Trophoblast cell (in vitro differentiated cells and primary cell): ENCODE measurements around the gene UGT1A6.
A peak's percentile ranks its signal among the peaks of the same experiment; 100 is the strongest.

Experiments used
- DNase-seq, 2 donors: peaks; one replicate each; pipeline ENCODE4 v3.0.0-alpha.2; 2016
- H2AFZ ChIP-seq: 2 replicates; pipeline ENCODE4 v1.6.1; 2013; ENCODE audit warnings: low read length, moderate library complexity, mild to moderate bottlenecking; ENCODE audit not compliant: insufficient read depth, poor library complexity
- H2AK5ac ChIP-seq: 2 replicates; pipeline ENCODE4 v1.6.1; 2013; ENCODE audit warnings: mild to moderate bottlenecking, low read length
- H2BK120ac ChIP-seq: 2 replicates; pipeline ENCODE4 v1.6.1; 2013; ENCODE audit warnings: low read length, mild to moderate bottlenecking, moderate library complexity; ENCODE audit not compliant: insufficient read depth, poor library complexity
- H2BK12ac ChIP-seq: 2 replicates; pipeline ENCODE4 v1.6.1; 2013; ENCODE audit warnings: mild to moderate bottlenecking, low read length, moderate library complexity
- H2BK5ac ChIP-seq: 2 replicates; pipeline ENCODE4 v1.6.1; 2013; ENCODE audit warnings: low read length, low read depth, moderate library complexity, mild to moderate bottlenecking; ENCODE audit not compliant: poor library complexity
- H3K14ac ChIP-seq: 2 replicates; pipeline ENCODE4 v1.6.1; 2013; ENCODE audit warnings: mild to moderate bottlenecking, low read length
- H3K18ac ChIP-seq: 2 replicates; pipeline ENCODE4 v1.6.1; 2013; ENCODE audit warnings: mild to moderate bottlenecking, low read length
- H3K23ac ChIP-seq: 2 replicates; pipeline ENCODE4 v1.6.1; 2013; ENCODE audit warnings: low read length
- H3K27ac ChIP-seq: 2 replicates; pipeline ENCODE4 v1.5.1; 2013; ENCODE audit warnings: low read depth, mild to moderate bottlenecking, inconsistent platforms, low read length, moderate library complexity
- H3K27me3 ChIP-seq: 2 replicates; pipeline ENCODE4 v1.6.1; 2013; ENCODE audit warnings: inconsistent platforms, mild to moderate bottlenecking, low read length, moderate library complexity; ENCODE audit not compliant: insufficient read depth
- H3K36me3 ChIP-seq, 2 experiments: 1 replicate in 1 of 2; 2 replicates in 1 of 2; pipeline ENCODE4 v1.6.1; 2013; ENCODE audit warnings: low read length in 2 of 2, mild to moderate bottlenecking in 2 of 2, moderate library complexity in 1 of 2; ENCODE audit not compliant: insufficient read depth in 2 of 2, control insufficient read depth in 1 of 2
- H3K4ac ChIP-seq: 2 replicates; pipeline ENCODE4 v1.6.1; 2013; ENCODE audit warnings: low read depth, mild to moderate bottlenecking, low read length, moderate library complexity
- H3K4me1 ChIP-seq, 2 experiments: 1 replicate in 1 of 2; 2 replicates in 1 of 2; pipeline ENCODE4 v1.6.1; 2013; ENCODE audit warnings: low read length in 2 of 2, mild to moderate bottlenecking in 2 of 2, moderate library complexity in 1 of 2; ENCODE audit not compliant: insufficient read depth in 2 of 2, control insufficient read depth in 1 of 2
- H3K4me2 ChIP-seq: 2 replicates; pipeline ENCODE4 v1.6.1; 2013; ENCODE audit warnings: inconsistent platforms, mild to moderate bottlenecking, low read length, moderate library complexity
- H3K4me3 ChIP-seq: 2 replicates; pipeline ENCODE4 v1.5.1; 2013; ENCODE audit warnings: mild to moderate bottlenecking, low read depth, low read length, inconsistent platforms
- H3K79me1 ChIP-seq: one replicate; pipeline ENCODE4 v1.6.1; 2013; ENCODE audit warnings: low read length
- H3K79me2 ChIP-seq: 2 replicates; pipeline ENCODE4 v1.6.1; 2013; ENCODE audit warnings: low read length, mild to moderate bottlenecking; ENCODE audit not compliant: control insufficient read depth, insufficient read depth, poor library complexity
- H3K9ac ChIP-seq: 2 replicates; pipeline ENCODE4 v1.6.1; 2013; ENCODE audit warnings: mild to moderate bottlenecking, low read length
- H3K9me3 ChIP-seq: 2 replicates; pipeline ENCODE4 v1.6.1; 2013; ENCODE audit warnings: low read depth, mild to moderate bottlenecking, control low read depth, inconsistent platforms, low read length; ENCODE audit not compliant: insufficient read depth
- H4K12ac ChIP-seq: 2 replicates; pipeline ENCODE4 v1.6.1; 2013; ENCODE audit warnings: low read depth, mild to moderate bottlenecking, low read length, moderate library complexity
- H4K8ac ChIP-seq: 2 replicates; pipeline ENCODE4 v1.6.1; 2013; ENCODE audit warnings: low read depth, mild to moderate bottlenecking, low read length, moderate library complexity
- H4K91ac ChIP-seq: one replicate; pipeline ENCODE4 v1.6.1; 2013; ENCODE audit warnings: low read depth, mild to moderate bottlenecking, low read length, moderate library complexity
- WGBS: extraction: QIAGEN DNeasy Blood & Tissue Kit; methylation state at CpG from one replicate; pipeline ENCODE4 v1.1.7; 2013; ENCODE audit warnings: missing lambda C conversion rate; ENCODE audit not compliant: insufficient read length, insufficient coverage; ENCODE audit errors: extremely low coverage; 5-methylcytosine and 5-hydroxymethylcytosine counted together

The UGT1A6 gene

GRCh38 chr2:233707940-233708644 lies 15.4 kb downstream of the UGT1A6 start:
- DNase-seq: no peak
- H3K9me3 ChIP-seq: no peaks in the 10 kb centered on the region
- H2AK5ac ChIP-seq: no peak overlapping the region
- no peaks in the 10 kb centered on the region for H3K79me1 ChIP-seq
- H3K4me1 ChIP-seq: peaks cover 0 to 2% of the 10 kb centered on the region in 2 experiments
- H3K79me2 ChIP-seq: no peaks in the 10 kb centered on the region
- H4K8ac ChIP-seq: no peak overlapping the region
- H2AFZ ChIP-seq: no peak overlapping the region
- H3K4me2 ChIP-seq: no peak overlapping the region
- H3K4me3 ChIP-seq: no peak overlapping the region
- no peak overlapping the region for H4K12ac ChIP-seq
- no peak overlapping the region for H3K18ac ChIP-seq
- no CpG with 5 or more reads among the region's 10 CpGs for WGBS
- no peak overlapping the region for H4K91ac ChIP-seq
- no peak overlapping the region for H3K27ac ChIP-seq
- H3K9ac ChIP-seq: no peak overlapping the region
- no peak overlapping the region for H2BK12ac ChIP-seq
- H3K27me3 ChIP-seq: no peaks in the 10 kb centered on the region
- no peak overlapping the region for H3K14ac ChIP-seq
- no peak overlapping the region for H3K23ac ChIP-seq
- H3K36me3 ChIP-seq: no peaks in the 10 kb centered on the region
- H2BK120ac ChIP-seq: no peak overlapping the region
- H2BK5ac ChIP-seq: no peak overlapping the region
- H3K4ac ChIP-seq: no peak overlapping the region

GRCh38 chr2:233708942-233709341 lies 16.3 kb downstream of the UGT1A6 start:
- no peak overlapping the region for H4K91ac ChIP-seq
- H3K27ac ChIP-seq: no peak overlapping the region
- no peak overlapping the region for H3K4me2 ChIP-seq
- no peak overlapping the region for H3K9ac ChIP-seq
- H2BK120ac ChIP-seq: no peak overlapping the region
- no CpG with 5 or more reads among the region's 5 CpGs for WGBS
- H2BK12ac ChIP-seq: no peak overlapping the region
- H3K9me3 ChIP-seq: no peaks in the 10 kb centered on the region
- no peak overlapping the region for H4K8ac ChIP-seq
- H3K27me3 ChIP-seq: no peaks in the 10 kb centered on the region
- no peak overlapping the region for H3K4me3 ChIP-seq
- H3K14ac ChIP-seq: no peak overlapping the region
- H3K79me2 ChIP-seq: no peaks in the 10 kb centered on the region
- H3K79me1 ChIP-seq: no peaks in the 10 kb centered on the region
- no peak overlapping the region for H2AFZ ChIP-seq
- no peak for DNase-seq
- peaks cover 0 to 2% of the 10 kb centered on the region in 2 experiments for H3K4me1 ChIP-seq
- H4K12ac ChIP-seq: no peak overlapping the region
- H2BK5ac ChIP-seq: no peak overlapping the region
- H3K4ac ChIP-seq: no peak overlapping the region
- no peak overlapping the region for H3K18ac ChIP-seq
- H2AK5ac ChIP-seq: no peak overlapping the region
- H3K36me3 ChIP-seq: no peaks in the 10 kb centered on the region
- H3K23ac ChIP-seq: no peak overlapping the region

GRCh38 chr2:233711312-233712008 lies 18.8 kb downstream of the UGT1A6 start:
- H4K12ac ChIP-seq: no peak overlapping the region
- peaks cover 0 to 2% of the 10 kb centered on the region in 2 experiments for H3K4me1 ChIP-seq
- no peak overlapping the region for H3K27ac ChIP-seq
- peak; percentile 23 to 80 for DNase-seq
- no peak overlapping the region for H3K4me3 ChIP-seq
- no peak overlapping the region for H2AK5ac ChIP-seq
- no peaks in the 10 kb centered on the region for H3K79me2 ChIP-seq
- no peak overlapping the region for H2BK5ac ChIP-seq
- no peaks in the 10 kb centered on the region for H3K27me3 ChIP-seq
- H2BK120ac ChIP-seq: no peak overlapping the region
- H3K14ac ChIP-seq: no peak overlapping the region
- no peak overlapping the region for H4K91ac ChIP-seq
- H4K8ac ChIP-seq: no peak overlapping the region
- H3K4ac ChIP-seq: no peak overlapping the region
- no peaks in the 10 kb centered on the region for H3K9me3 ChIP-seq
- H2AFZ ChIP-seq: no peak overlapping the region
- no peak overlapping the region for H2BK12ac ChIP-seq
- no peaks in the 10 kb centered on the region for H3K36me3 ChIP-seq
- no peak overlapping the region for H3K23ac ChIP-seq
- no peak overlapping the region for H3K18ac ChIP-seq
- no peak overlapping the region for H3K9ac ChIP-seq
- no peak overlapping the region for H3K4me2 ChIP-seq
- WGBS: no CpG with 5 or more reads among the region's 11 CpGs
- no peaks in the 10 kb centered on the region for H3K79me1 ChIP-seq

- no peak for DNase-seq
- peaks cover 2% of the 10 kb centered on the region for H3K9me3 ChIP-seq
- no peak within 1 kb of the TSS for H2BK120ac ChIP-seq
These were observed 20.0 kb downstream of the UGT1A6 start, which contains the start of gene UGT1A5 for GRCh38 chr2:233712611-233713261. UGT1A5 (plus strand) TSS chr2:233712907; CDS start chr2:233712992, 85 bp downstream.

More at GRCh38 chr2:233712611-233713261, 20.0 kb downstream of the UGT1A6 start, which contains the start of gene UGT1A5:
- Histone ChIP-seq H3K4me1 (no peaks in the 10 kb centered on the region), H2BK12ac (no peak within 1 kb of the TSS), H3K23ac (no peak within 1 kb of the TSS), H3K14ac (no peak within 1 kb of the TSS), H3K18ac (no peak within 1 kb of the TSS), H4K8ac (no peak within 1 kb of the TSS), H4K91ac (no peak within 1 kb of the TSS), H3K9ac (no peak within 1 kb of the TSS), H3K27me3 (no peaks in the 10 kb centered on the region), H3K4me3 (no peak within 1 kb of the TSS), H2AK5ac (no peak within 1 kb of the TSS), H4K12ac (no peak within 1 kb of the TSS), H3K79me1 (no peaks in the 10 kb centered on the region), H3K27ac (no peak within 1 kb of the TSS), H3K4ac (no peak within 1 kb of the TSS), H3K79me2 (no peaks in the 10 kb centered on the region), H2AFZ (no peak within 1 kb of the TSS), H2BK5ac (no peak within 1 kb of the TSS), H3K4me2 (no peak within 1 kb of the TSS), H3K36me3 (no peaks in the 10 kb centered on the region)
- no CpG with 5 or more reads among the region's 14 CpGs for WGBS
